ENCODE measurements around the gene TRAPPC6A. TPM values are rescaled to one million over a fixed set of nuclear protein-coding genes. Genes with fewer than 3 reads are reported as not detected.

TRAPPC6A gene
- total and polyA plus RNA-seq, 2 donors (not counting 1 experiment from before 2014, with no cell fraction given), result 40.3 to 79.0 TPM

- no peak overlapping the region for H2AFZ ChIP-seq (ENCODE audit: insufficient read depth, low read depth, low read length, poor library complexity, severe bottlenecking)
- intact Hi-C loops (cut with micrococcal nuclease), result no loop called here
- H3K4me2 ChIP-seq (replicated peaks; ENCODE audit: low read depth, low read length, poor library complexity, severe bottlenecking), result no peak overlapping the region
- POLR2A ChIA-PET, result no interaction called here
- H3K4me1 Mint-ChIP-seq, result peaks cover 34% of the 10 kb centered on the region
- H4K20me1 ChIP-seq (ENCODE audit: control insufficient read depth, insufficient read depth, low read length, poor library complexity, severe bottlenecking), result peaks cover 43% of the 10 kb centered on the region
- DNase-seq, result no peak
- TF ChIP-seq EZH2 (IDR thresholded peaks at IDR 0.05; ENCODE audit: borderline replicate concordance, insufficient read depth, low read depth, low read length, poor library complexity, severe bottlenecking) (no peak), CTCF (IDR thresholded peaks at IDR 0.05) (no peak)
- no peaks in the 10 kb centered on the region for H3K9me3 ChIP-seq (ENCODE audit: control extremely low read depth in 1 of 3, control insufficient read depth in 2 of 3, insufficient read depth in 1 of 3, low read length in 2 of 3)
- no peaks in the 10 kb centered on the region for H3K27me3 ChIP-seq (replicated peaks in 1 of 4; ENCODE audit: control extremely low read depth in 1 of 4, control insufficient read depth in 3 of 4, insufficient read depth in 4 of 4, low read length in 3 of 4)
- WGBS (ENCODE audit: insufficient coverage), result 48% methylated on average over 11 of the region's 13 CpGs
- H3K4me3 Mint-ChIP-seq, result no peak overlapping the region
- H3K27me3 Mint-ChIP-seq, result no peaks in the 10 kb centered on the region
- H3K27ac ChIP-seq (ENCODE audit: low read length in 2 of 2), result no peak overlapping the region
- H3K9me3 Mint-ChIP-seq (ENCODE audit: insufficient read depth), result no peaks in the 10 kb centered on the region
- peaks cover 88% of the 10 kb centered on the region for H3K79me2 ChIP-seq (ENCODE audit: control insufficient read depth, insufficient read depth, low read length)
- no peak for ATAC-seq (ENCODE audit: low read depth)
- no peak overlapping the region for H3K9ac ChIP-seq (ENCODE audit: low read length)
- no peak overlapping the region for H3K4me3 ChIP-seq (ENCODE audit: control extremely low read depth in 1 of 5, extremely low read depth in 1 of 5, insufficient read depth in 1 of 5, low read depth in 2 of 5, low read length in 4 of 5)
- H3K4me1 ChIP-seq (ENCODE audit: control insufficient read depth in 2 of 2, insufficient read depth in 2 of 2, low read length in 2 of 2), result peaks cover 30 to 32% of the 10 kb centered on the region in 2 donors
- CTCF ChIA-PET, result interaction anchor here (1.1 to 1.5 kb wide), 5 partner anchors 12 to 56 kb away, joined by 3 to 6 read pairs (median 3); partner anchors contain the start of genes BLOC1S3 and TRAPPC6A
- H3K27ac Mint-ChIP-seq, result no peak overlapping the region
- no peaks in the 10 kb centered on the region for H3K36me3 ChIP-seq (replicated peaks in 1 of 2; ENCODE audit: control extremely low read depth in 1 of 2, control insufficient read depth in 1 of 2, extremely low read depth in 1 of 2, insufficient read depth in 2 of 2, low read length in 1 of 2)
Measured at GRCh38 chr19:45130888-45131615, 47.0 kb downstream of the TRAPPC6A start.

GRCh38 chr19:45130236-45130635, 47.8 kb downstream of the TRAPPC6A start:
- DNase-seq (no peak), ATAC-seq (ENCODE audit: low read depth) (no peak)
- H3K4me3 ChIP-seq (ENCODE audit: control extremely low read depth in 1 of 5, extremely low read depth in 1 of 5, insufficient read depth in 1 of 5, low read depth in 2 of 5, low read length in 4 of 5), result no peak overlapping the region
- no peak overlapping the region for H3K27ac Mint-ChIP-seq
- TF ChIP-seq EZH2 (IDR thresholded peaks at IDR 0.05; ENCODE audit: borderline replicate concordance, insufficient read depth, low read depth, low read length, poor library complexity, severe bottlenecking), result no peak
- TF ChIP-seq CTCF (IDR thresholded peaks at IDR 0.05), result no peak
- no peak overlapping the region for H3K27ac ChIP-seq (ENCODE audit: low read length in 2 of 2)
- H3K4me1 ChIP-seq (ENCODE audit: control insufficient read depth in 2 of 2, insufficient read depth in 2 of 2, low read length in 2 of 2), result peaks cover 27 to 31% of the 10 kb centered on the region in 2 donors
- CTCF ChIA-PET, result no interaction called here
- no peak overlapping the region for H2AFZ ChIP-seq (ENCODE audit: insufficient read depth, low read depth, low read length, poor library complexity, severe bottlenecking)
- peaks cover 88% of the 10 kb centered on the region for H3K79me2 ChIP-seq (ENCODE audit: control insufficient read depth, insufficient read depth, low read length)
- no peaks in the 10 kb centered on the region for H3K36me3 ChIP-seq (replicated peaks in 1 of 2; ENCODE audit: control extremely low read depth in 1 of 2, control insufficient read depth in 1 of 2, extremely low read depth in 1 of 2, insufficient read depth in 2 of 2, low read length in 1 of 2)
- POLR2A ChIA-PET, result no interaction called here
- H3K4me2 ChIP-seq (replicated peaks; ENCODE audit: low read depth, low read length, poor library complexity, severe bottlenecking), result no peak overlapping the region
- H3K27me3 ChIP-seq (replicated peaks in 1 of 4; ENCODE audit: control extremely low read depth in 1 of 4, control insufficient read depth in 3 of 4, insufficient read depth in 4 of 4, low read length in 3 of 4), result no peaks in the 10 kb centered on the region
- H3K4me3 Mint-ChIP-seq, result no peak overlapping the region
- no peak overlapping the region for H3K9ac ChIP-seq (ENCODE audit: low read length)
- peaks cover 48% of the 10 kb centered on the region for H4K20me1 ChIP-seq (ENCODE audit: control insufficient read depth, insufficient read depth, low read length, poor library complexity, severe bottlenecking)
- no peaks in the 10 kb centered on the region for H3K27me3 Mint-ChIP-seq
- peaks cover 35% of the 10 kb centered on the region for H3K4me1 Mint-ChIP-seq
- intact Hi-C loops (cut with micrococcal nuclease), result no loop called here
- no peaks in the 10 kb centered on the region for H3K9me3 Mint-ChIP-seq (ENCODE audit: insufficient read depth)
- WGBS (ENCODE audit: insufficient coverage), result 95% methylated on average over 13 of the region's 13 CpGs
- H3K9me3 ChIP-seq (ENCODE audit: control extremely low read depth in 1 of 3, control insufficient read depth in 2 of 3, insufficient read depth in 1 of 3, low read length in 2 of 3), result no peaks in the 10 kb centered on the region
